ENCODE data around the gene MDFI.

MDFI gene

GRCh38 chr6:41651246-41651961 lies 13.1 kb downstream of the MDFI start:
- peak; percentile 38 for DNase-seq

GRCh38 chr6:41651962-41652657 lies 13.8 kb downstream of the MDFI start:
- DNase-seq: peak; percentile 37

- no peak for DNase-seq
These were observed 14.8 kb downstream of the MDFI start for GRCh38 chr6:41652866-41653652.

GRCh38 chr6:41653691-41654090 lies 15.4 kb downstream of the MDFI start:
- DNase-seq: peak; percentile 46

- peak; percentile 32 for DNase-seq
These were observed 16.0 kb downstream of the MDFI start for GRCh38 chr6:41654151-41654697.

GRCh38 chr6:41654698-41655151 lies 16.5 kb downstream of the MDFI start:
- DNase-seq: peak; percentile 55

GRCh38 chr6:41655176-41655575 lies 16.9 kb downstream of the MDFI start:
- DNase-seq: no peak

GRCh38 chr6:41655646-41656001 lies 17.4 kb downstream of the MDFI start:
- peak; percentile 55 for DNase-seq

GRCh38 chr6:41656002-41656691 lies 17.9 kb downstream of the MDFI start:
- DNase-seq: peak; percentile 78

- peak; percentile 37 for DNase-seq
These were observed 19.1 kb downstream of the MDFI start for GRCh38 chr6:41657131-41658094.

- peak; percentile 10 for DNase-seq
These were observed 20.4 kb downstream of the MDFI start for GRCh38 chr6:41658636-41659035.

- peak; percentile 20 for DNase-seq
These were observed 21.7 kb downstream of the MDFI start for GRCh38 chr6:41659935-41660334.

GRCh38 chr6:41663568-41663967 lies 25.3 kb downstream of the MDFI start:
- DNase-seq: peak; percentile 25

- peak; percentile 18 for DNase-seq
These were observed 26.0 kb downstream of the MDFI start for GRCh38 chr6:41664271-41664670.

- DNase-seq: peak; percentile 9
These were observed 28.9 kb downstream of the MDFI start for GRCh38 chr6:41667195-41667594.

- DNase-seq: no peak
These were observed 30.7 kb downstream of the MDFI start for GRCh38 chr6:41668968-41669367.

- no peak for DNase-seq
These were observed 32.6 kb downstream of the MDFI start for GRCh38 chr6:41670703-41671360.

- DNase-seq: no peak
These were observed 33.1 kb downstream of the MDFI start for GRCh38 chr6:41671376-41671775.

- DNase-seq: no peak
These were observed 33.7 kb downstream of the MDFI start for GRCh38 chr6:41672016-41672415.

GRCh38 chr6:41672816-41673703 lies 34.8 kb downstream of the MDFI start:
- peak; percentile 6 for DNase-seq
